GM19240 (cell line): ENCODE data around the gene RAF1.

Source experiments
- DNase-seq: peaks from one replicate; pipeline ENCODE4 v3.0.0; 2011; ENCODE audit warnings: low spot score; ENCODE audit not compliant: insufficient read length

RAF1 gene

DNA sequence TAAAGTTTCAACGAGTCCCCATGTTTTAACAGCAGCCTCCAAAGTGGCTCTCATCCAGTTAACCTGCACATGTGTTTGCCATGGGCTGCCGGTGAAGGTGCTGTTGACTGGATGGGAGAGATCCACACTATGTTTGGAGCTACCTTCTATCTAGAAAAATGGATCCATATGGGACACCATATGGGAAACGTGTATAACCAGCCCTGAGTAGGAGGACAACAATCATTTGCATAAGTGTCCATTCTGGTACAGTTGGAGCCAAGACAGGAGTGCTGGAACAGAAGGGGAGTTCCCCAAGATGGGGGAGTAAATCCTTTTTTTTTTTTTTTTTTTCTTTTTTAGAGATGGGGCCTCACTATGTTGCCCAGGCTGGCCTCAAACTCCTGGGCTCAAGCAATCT is 70.4 kb downstream of the RAF1 start:
- no peak for DNase-seq

DNA sequence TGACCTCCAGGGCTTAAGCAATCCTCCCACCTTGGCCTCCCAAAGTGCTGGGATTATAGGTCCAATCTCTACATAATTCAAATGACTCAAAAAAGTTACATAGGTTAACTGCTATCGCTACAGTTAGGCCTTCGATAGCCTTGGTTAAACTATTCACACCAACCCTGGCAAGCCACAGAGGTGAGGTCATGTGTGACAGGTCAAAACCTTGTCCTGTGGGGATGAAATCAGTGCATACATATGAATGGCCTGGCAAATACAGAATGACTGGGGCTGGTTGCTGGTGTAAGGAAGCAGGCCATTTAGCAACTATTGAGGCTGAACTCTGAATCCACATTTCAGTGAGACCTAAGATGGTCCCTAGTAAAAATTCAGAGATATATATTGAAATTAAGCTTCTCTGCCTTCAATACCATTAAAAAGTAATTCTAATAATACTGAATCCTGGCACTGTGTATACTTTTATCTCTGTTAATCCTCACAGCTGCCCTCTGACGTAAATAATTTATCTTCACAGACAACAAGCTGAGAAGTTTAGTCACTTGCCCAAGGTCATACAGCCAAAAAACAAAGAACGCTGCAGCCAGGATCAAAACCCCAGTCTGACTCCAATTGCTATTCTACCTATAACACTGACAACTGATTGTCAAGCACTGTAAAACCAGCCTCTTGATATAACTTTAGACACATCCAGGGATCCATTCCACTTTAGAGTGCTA is 71.8 kb downstream of the RAF1 start:
- no peak for DNase-seq

DNA sequence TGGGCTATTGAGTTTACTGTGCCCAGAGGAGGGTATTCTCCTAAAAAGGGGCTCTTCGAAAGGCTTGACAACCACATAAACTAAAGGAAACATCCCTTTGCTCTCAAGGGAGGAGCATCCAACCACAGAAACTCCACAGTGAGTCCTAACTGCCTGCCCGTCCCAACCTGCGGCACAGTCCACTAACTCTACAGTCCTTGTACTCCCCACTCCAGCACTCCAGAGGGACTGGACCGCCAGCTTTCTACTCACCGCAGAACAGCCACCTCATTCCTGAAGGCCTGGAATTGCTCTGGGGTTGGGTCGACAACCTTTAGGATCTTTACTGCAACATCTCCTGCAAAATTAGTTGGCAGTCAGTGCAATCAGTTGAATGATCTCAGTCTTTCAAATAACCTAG is 72.5 kb downstream of the RAF1 start:
- DNase-seq = no peak

DNA sequence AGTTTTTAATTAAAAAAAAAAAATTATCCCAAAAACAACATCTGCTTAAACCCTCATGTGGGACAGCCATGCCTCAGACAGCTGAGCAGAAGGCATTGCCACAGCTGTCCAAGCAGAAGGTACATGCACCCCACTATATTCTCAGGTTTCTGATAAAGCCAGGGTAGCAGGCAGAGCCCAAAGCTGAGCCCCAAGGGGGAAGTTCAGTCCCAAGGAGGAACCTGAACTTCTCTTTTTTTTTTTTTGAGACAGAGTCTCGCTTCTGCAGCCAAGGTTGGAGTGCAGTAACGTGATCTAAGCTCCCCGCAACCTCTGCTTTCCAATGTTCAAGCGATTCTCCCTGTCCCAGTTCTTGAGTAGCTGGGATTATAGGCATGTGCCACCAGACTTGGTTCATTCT is 73.8 kb downstream of the RAF1 start:
- no peak for DNase-seq

GRCh38 chr3:12588039-12589009 is 75.6 kb downstream of the RAF1 start:
- DNase-seq = no peak

- DNase-seq = no peak
These were observed 77.5 kb downstream of the RAF1 start for GRCh38 chr3:12586403-12586802.

- peak; percentile 30 for DNase-seq
These were observed 77.9 kb downstream of the RAF1 start for GRCh38 chr3:12585970-12586369.

- no peak for DNase-seq
These were observed 78.7 kb downstream of the RAF1 start for GRCh38 chr3:12585181-12585580.

DNA sequence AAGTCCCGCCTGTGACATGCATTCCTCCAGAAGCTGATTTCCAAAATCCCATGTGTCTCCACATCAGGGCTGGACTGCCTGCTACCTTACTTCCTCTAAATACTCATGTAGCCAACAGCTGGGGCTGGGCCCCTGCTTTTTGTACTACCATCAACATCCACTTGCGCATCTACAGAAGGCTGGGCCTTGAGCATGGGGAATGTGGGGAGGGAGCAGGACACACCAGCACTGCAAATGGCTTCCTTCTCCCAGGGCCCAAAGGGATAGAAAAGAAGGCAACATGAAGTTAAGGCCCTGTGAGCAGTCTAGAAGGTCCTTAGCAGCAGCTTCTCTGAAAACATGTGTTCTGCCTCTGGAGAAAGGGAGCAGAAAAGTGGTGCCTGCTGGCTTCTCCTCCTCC is 79.8 kb downstream of the RAF1 start:
- DNase-seq = no peak

DNA sequence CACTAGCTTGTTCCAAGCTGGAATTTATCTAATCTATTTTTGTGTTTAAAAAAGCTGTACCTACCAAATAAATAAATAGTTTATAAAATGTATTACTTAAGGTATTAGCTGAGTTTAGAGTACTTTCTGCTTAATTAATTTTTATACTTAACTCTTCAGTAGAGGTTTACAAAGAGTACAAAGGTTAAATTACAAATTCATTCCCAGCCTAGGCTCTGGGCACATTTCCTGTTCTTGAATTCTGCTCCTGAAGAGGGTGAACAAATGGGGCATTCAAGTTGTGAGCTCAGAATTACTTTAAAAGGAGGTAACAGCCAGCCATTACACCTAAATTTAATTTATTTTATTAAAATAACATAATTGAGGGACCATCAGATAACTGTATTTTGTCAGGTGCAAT is 80.6 kb downstream of the RAF1 start:
- no peak for DNase-seq

GRCh38 chr3:12582730-12583129 is 81.2 kb downstream of the RAF1 start:
- DNase-seq = no peak

- DNase-seq = no peak
These were observed 84.0 kb downstream of the RAF1 start for GRCh38 chr3:12579905-12580304.

GRCh38 chr3:12579456-12579855 is 84.5 kb downstream of the RAF1 start:
- no peak for DNase-seq

DNA sequence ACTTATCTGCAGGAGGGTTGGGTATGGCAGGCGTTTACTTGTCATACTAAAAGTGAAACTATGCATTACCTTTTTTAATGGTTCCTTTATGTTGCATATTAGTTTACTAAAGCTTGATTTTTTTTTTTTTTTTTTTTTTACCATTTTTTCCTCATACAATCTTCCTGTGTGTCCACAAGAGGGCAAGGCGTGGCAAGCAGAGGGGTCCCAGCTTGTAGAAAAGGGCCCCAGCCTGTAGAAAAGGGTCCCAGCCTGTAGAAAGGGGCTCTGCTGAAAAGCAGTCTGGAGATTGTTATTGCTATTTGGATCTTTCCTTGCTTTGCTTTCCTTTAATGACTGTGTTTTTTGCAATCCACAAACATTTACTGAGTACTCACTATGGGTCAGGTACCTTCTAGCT is 85.2 kb downstream of the RAF1 start:
- DNase-seq = no peak

DNA sequence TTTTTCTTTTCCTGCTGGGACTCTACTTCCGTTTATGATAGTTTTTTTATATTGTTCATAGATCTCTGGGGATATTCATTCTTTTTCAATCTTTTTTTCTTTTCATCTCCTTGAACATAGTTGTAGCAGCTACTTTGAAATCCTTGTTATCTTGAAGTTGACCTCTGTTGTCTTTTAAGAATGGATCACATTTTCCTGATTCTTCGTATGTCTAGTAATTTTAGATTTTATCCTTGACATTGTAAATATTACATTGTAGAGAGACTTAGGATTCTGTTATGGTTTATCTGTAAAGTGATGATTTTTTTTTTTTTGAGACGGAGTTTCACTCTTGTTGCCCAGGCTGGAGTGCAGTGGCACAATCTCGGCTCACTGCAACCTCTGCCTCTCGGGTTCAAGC is 86.5 kb downstream of the RAF1 start:
- no peak for DNase-seq

GRCh38 chr3:12574661-12575060 is 89.3 kb downstream of the RAF1 start:
- no peak for DNase-seq

DNA sequence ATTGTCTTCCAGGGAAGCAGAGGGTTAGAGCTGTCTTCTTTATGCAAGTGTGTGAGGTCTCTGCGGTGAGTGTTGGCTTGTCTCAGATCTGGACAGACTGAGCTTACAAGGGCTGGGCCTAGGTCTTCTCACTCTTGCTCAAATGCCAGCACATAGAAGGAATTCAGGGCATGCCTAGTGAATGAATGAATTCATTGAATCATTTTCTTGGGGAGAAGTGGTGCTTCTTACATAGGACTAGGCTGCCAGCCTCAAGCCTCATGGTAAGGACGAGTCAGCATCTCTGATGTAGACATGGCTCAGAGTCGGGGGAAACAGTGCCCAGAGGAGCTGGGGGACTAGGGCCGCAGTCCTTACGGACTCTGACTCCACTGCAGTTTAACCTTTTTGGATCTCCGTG is 89.8 kb downstream of the RAF1 start:
- no peak for DNase-seq

DNA sequence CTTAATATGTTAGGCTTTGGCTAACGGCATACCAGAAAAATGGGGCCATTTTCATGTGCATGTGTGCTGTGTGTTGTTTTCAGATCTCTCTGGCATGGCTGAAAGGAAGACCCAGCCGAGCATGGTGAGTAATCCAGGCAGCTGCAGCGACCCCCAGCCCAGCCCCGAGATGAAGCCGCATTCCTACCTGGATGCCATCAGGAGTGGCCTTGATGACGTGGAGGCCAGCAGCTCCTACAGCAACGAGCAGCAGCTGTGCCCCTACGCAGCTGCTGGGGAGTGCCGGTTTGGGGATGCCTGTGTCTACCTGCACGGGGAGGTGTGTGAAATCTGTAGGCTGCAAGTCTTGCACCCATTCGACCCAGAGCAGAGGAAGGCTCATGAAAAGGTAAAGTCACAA is 91.9 kb downstream of the RAF1 start:
- no peak for DNase-seq

DNA sequence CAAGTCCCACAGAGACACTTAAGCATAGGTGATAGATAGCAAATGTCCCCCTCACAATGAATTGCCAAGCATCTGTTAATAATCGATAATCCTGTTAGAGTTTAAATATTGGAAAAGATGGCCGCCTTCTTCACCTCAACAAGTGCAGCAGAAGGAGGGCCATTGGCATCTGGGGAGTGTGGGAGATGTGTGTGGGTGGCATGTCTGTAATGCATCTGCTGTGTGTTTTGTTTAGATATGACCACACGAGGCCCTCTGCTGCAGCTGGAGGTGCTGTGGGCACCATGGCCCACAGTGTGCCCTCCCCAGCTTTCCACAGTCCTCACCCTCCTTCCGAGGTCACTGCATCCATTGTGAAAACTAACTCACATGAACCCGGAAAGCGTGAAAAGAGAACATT is 94.1 kb downstream of the RAF1 start:
- DNase-seq = no peak

- no peak for DNase-seq
These were observed 95.2 kb downstream of the RAF1 start for GRCh38 chr3:12568747-12569146.

DNA sequence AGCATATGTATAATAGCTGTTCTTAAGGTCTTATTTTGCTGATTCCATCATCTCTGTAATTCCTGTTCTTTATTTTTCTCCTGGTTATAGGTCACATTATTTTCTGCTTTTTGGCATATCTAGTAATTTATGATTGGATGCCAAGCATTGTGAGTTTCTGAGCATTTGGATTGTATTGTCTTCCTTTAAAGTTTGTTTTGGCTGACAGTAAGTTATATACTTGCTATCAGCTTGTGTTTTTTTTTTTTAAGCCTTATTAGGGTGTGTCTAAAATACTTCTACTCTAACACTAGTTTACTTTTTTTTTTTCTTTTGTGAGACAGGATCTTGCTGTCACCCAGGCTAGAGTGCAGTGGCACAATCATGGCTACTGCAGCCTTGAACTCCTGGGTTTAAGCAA is 96.9 kb downstream of the RAF1 start:
- no peak for DNase-seq

DNA sequence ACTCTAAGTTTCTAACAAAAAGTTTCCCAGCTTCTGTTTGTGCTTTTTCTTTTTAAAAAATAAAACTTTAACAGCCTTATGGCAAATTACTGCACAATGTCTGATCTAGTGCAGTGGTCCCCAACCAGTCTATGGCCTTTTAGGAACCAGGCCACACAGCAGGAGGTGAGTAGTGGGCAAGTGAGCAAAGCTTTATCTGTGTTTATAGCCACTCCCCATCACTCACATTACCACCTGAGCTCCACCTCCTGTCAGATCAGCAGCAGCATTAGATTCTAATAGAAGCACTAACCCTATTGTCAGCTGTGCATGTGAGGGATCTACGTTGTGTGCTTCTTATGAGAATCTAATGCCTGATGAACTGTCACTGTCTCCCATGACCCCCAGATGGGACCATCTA is 101.5 kb downstream of the RAF1 start:
- DNase-seq = no peak

DNA sequence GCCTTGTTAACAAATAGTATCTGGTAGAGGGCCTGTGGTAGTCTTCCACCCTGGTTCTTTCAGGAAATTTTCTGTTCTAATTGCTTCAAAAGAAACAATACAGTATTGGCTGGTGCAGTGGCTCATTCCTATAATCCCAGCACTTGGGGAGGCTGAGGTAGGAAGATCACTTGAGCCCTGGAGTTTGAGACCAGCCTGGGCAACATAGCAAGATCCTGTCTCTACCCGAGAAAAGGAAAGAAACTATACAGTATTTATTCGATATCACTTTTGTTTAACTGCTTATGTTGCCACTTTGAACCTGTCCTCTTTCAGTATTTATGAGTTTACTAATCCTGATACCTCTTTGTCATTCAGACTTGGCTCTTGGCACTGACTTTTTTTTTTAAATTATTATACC is 102.5 kb downstream of the RAF1 start:
- no peak for DNase-seq
